SKM-1 (cell line): ENCODE results near the gene CFAP74.

Source experiments
- DNase-seq: peaks from one replicate; lab custom pipeline; 2025; ENCODE audit not compliant: unreplicated experiment; lab: John Stamatoyannopoulos, UW

CFAP74 gene

DNA sequence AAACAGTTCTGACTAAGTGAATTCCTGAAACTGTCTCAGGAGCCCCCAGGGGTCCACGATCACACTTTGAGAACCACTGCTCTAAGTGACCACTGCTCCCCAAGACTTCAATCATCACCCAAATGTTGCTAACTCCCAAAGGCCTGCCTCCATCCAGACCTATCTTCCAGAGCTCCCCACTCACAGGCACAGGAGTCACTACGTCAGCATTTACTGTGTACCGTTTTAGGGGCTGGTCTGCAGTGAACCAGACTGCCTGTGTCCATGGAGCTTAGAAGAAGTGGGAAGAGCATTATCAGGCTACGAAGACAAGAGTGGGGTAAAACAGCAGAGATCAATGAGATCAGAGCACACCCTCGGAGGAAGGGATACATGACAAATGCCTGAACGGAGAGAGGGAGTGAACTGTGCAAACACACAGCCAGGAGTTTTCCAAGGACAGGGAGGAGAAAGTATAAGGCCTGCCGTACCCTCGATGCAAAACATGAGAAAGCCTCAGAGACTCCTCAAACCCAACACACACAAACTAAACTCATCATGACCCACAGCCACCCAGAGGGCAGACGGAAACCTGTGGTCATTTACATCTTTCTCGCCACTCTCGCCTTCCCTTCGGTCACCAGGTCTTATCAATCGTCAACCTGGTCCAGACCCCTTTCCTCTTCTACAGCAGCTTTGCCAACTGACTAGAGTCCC is 122.8 kb downstream of the CFAP74 start:
- no peak for DNase-seq

DNA sequence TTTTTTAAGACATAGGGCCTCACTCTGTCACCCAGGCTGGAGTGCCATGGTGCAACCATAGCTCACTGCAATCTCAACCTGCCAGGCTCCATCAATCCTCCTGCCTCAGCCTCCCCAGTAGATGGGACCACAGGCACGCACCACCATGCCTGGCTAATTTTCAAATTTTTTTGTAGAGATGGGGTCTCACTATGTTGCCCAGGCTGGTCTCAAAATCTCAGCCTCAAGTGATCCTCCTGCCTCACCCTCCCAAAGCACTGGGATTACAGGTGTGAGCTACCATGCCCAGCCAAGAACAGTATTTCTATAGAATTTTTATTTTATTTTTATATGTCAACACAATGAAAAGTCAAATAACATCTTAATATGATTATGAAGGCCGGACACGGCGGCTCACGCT is 123.6 kb downstream of the CFAP74 start:
- no peak for DNase-seq

- DNase-seq: no peak
Measured at GRCh38 chr1:1877865-1878436, 125.6 kb downstream of the CFAP74 start.

GRCh38 chr1:1876335-1876930 is 127.2 kb downstream of the CFAP74 start:
- DNase-seq: no peak

DNA sequence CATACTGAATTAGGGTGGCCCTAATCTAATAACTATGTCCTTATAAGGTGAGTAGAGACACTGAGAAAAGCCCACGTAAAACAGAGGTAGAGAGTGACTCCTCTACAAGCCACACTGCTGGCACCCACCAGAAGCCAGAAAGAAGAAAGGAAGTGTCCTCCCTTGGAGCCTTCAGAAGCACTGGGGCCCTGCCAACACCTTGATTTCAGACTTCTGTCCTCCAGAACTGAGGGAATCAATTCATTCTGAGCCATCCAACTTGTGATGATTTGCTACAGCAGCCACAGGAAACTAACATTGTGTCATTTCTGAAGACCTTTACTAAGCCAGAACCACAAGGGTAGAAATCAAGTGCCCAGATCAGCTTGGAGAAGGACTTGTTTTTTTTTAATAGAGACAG is 127.7 kb downstream of the CFAP74 start:
- no peak for DNase-seq

DNA sequence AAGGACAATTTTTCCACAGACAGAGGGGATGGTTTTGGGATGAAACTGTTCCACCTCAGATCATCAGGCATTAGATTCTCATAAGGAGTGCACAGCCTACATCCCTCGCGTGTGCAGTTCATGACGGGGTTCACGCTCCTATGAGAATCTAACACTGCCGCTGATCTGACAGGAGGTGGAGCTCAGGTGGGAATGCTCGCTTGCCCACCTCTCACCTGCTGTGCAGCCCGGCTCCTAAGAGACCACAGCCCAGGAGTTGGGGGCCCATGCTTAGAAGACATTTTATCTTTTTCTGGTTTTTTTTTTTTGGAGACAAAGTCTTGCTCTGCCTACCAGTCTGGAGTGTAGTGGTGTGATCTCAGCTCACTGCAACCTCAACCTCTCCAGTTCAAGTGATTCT is 128.7 kb downstream of the CFAP74 start:
- DNase-seq: no peak

DNA sequence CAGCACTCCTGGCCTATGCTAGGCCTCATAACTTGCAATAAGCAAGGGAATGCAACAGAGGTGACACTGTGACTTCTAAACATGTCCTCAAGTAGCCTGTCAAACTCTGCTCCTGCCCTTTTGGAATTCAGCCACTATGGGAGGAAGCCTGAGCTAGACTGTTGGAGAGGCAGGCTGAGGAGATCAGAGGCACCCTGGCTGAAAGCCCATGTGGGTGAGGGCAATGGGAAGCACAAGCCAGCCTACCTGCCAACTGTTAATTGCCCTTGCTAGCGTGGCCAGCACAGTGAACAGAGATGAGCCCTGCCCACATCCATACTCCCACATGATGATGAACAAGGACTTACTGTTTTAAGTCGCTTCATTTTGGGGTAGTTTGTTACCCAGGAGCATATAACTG is 130.4 kb downstream of the CFAP74 start:
- DNase-seq: no peak

DNA sequence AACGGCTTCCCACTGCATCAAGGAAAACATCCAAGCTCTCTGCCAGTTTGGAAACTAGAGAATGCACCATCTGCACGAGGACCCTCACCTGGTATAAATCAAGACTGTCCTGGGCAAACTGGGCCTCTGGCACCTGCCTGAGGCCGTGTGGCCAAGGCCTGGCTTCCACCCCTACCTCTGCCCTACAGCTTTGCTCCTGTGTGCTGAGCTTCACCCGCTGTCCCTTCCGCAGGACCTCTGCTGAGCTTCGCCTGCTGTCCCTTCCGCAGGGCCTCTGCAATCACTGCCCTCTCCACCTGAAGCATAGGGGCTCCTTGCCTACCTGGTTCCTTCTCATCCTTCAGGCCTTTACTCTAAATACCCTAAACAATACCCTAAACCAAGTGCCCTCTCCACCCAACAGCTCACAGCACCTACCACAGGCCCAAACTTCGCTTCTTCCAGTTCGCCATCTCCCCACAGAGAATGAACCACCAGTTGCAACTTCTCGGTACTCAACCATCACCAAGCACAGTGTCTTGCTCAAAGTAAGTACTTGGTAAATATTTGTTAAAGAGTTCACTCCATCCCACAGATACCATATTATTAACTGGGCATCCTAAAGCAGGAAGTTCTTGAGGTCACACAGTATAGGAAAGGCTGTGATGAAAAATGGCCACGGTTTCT is 131.1 kb downstream of the CFAP74 start:
- DNase-seq: no peak
